GM12892 (cell line): ENCODE measurements around the gene CLDN34.

Experiments
- POLR2A ChIP-seq: IDR thresholded peaks from 2 replicates; pipeline ENCODE4 v1.6.1; 2011; ENCODE audit warnings: low read depth, low read length, control low read depth
- POLR2AphosphoS5 ChIP-seq: IDR thresholded peaks from 2 replicates; pipeline ENCODE4 v1.6.1; 2011; ENCODE audit warnings: low read depth, low read length, control low read depth
- TAF1 ChIP-seq: IDR thresholded peaks from 2 replicates; pipeline ENCODE4 v1.6.1; 2011; ENCODE audit warnings: low read depth, mild to moderate bottlenecking, control low read depth, low read length, borderline replicate concordance

DNA sequence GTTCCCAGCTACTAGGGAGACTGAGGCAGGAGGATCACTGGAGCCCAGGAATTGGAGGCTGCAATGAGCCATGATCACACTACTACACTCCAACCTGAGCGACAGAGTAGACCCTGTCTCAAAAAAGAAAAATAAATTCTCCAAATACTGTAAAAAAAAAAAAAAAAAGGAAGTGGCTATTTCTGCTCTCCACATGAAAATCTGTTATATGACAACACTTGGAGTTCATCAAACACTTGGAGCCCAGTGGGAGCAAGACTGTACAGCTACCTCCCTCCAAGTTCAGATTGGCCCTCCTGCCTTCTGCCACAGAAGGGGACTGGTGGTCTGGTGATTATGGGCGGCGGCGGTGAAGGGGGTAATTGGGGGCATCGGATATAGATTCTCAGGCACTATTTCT, 9.0 kb upstream of the CLDN34 start:
- TF ChIP-seq POLR2AphosphoS5 (no peak), POLR2A (no peak), TAF1 (no peak)
